ENCODE results near the gene ENAH.
"Not testable (repeated sequence)": the region's sequence is repeated elsewhere in the genome, so short reads cannot be mapped to it uniquely, and the experiment has no call there.

Gene ENAH

DNA sequence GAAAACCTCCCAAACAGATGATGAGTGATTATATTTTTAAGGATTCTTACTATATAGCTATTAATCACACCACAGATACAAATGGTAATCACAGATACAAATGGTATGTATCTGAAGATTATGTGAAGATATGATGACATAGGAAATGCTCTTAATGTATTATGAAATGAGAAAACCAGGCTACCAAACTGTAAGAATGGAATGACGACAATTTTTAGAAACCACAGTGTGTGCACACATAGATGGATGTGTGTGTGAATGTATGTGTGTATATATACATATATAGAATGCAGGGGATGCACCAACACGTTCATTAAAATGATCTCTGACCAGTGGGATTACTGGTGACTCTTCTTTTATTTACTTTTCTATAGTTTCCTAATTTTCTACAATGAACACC lies 21.5 kb upstream of the ENAH start:
- no peak for DNase-seq

DNA sequence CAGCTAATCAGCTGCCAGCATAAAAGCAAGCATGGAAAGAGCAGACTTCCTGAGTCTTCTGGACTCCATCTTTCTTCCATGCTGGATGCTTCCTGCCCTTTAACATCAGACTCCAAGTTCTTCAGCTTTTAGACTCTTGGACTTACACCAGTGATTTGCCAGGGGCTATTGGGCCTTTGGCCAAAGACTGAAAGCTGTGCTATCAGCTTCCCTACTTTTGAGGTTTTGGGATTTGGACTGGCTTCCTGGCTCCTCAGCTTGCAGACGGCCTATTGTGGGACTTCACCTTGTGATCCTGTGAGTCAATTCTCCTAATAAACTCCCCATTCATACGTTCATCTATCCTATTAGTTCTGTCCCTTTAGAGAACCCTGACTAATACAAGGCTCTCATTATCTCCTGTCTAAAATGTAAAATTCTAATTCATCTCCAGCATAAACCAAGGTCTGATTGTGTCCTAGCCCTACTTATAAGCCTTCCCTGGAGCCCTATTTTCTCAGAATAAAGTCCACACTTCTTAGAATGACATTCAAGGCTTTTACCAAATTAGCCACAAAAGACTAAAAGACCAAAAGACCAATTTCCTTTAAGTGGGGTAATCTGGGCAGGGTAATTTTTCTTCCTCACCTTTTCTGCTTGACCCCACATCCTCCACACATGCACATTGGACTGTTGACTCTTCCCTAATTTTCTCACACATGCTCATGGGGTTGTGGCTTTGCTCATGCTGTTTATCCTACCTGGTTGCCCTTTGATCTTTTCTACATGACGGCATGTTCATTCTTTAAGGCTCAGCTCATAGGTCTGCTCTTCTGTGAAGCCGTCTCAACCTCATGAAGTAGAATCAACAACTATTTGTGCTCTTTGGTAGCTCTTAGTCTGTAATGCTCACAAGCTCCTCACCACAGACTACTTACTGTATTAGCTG lies 18.1 kb upstream of the ENAH start:
- DNase-seq, result no peak

DNA sequence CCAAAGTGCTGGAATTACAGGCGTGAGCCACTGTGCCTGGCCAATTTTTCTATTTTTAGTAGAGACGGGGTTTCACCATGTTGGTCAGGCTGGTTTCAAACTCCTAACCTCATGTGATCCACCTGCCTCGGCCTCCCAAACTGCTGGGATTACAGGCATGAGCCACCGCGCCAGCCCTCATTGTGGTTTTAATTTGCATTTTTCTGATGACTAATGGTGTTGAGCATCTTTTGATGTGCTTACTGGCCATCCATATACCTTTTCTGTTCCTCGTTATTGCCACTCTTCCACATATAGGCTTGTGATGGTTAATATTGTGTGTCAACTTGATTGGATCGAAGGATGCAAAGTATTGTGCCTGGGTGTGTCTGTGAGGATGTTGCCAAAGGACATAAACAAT lies 17.4 kb upstream of the ENAH start:
- no peak for DNase-seq

DNA sequence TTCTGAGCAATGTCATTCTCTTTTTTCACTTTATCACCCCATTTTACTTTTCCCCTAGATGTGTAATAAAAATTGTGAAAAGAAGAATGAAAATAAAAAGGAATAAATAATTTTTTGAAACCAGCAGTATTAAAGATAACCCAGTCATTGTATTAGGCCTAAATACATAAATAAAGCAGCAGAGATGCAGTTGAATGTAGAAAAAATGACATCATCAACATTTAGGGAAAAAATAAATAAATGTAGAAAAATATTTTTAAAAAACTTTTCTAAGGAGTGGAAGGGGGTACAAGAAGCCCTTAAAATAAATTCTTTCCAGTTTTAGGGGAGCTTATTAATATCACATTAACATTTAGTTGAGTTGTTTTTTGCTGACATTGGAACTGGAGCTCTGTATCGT lies 15.3 kb upstream of the ENAH start:
- no peak for DNase-seq

DNA sequence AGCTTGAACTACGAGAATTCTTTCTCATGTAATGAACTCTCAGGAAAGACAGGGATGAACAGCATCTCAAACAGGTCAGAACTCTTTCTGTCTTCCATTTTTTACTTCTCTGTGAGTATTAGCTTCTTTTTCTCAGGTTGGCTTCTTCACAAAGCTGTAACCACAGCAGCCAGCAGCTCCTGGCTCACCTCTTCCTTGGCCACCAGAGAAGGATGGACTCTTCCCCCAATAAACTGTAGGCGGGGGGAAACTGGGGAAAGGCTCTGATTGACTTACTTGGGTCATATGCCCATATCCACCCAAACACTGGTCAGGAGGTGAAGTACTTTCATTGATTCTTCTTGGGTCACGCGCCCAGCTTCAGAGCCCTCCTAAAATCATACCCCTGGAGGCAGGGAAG lies 14.4 kb upstream of the ENAH start:
- DNase-seq, result no peak

DNA sequence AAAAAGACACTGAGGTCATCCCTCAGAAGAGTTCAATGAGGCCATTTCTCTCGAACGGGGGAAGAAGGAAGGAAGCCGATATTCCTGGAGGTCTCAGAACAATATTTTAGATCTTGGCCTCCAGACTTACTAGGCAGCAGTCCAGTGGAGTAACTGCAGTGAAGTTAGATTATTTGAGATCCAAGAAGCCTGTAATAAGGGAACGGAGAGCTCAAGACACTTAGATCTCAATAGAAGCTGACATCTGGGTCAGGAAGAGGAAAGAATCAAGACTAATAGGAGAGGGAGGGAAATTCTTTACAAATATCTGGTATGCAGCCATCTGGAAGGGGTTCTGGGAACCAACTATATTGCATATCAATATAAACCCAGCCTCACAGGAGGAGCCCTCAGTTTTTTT lies 13.6 kb upstream of the ENAH start:
- no peak for DNase-seq

DNA sequence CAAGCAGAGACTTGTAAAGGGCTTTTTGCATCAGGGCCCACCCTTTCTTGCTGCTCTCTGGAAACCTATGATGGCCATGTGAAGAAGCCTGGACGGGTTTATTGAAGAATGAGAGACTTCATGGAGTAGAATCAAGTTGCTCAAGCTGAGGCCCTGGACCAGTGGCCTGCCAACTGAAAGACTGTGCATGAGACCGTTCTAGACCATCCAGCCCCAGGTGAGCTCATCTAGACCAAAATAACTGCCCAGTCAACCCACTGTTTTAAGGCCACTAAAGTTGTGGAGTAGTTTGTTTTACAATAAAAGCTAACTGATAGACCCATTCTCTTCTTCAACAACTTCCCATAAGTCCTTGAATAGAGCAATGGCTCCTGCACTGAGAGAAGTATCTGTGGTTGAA lies 11.8 kb upstream of the ENAH start:
- no peak for DNase-seq

DNA sequence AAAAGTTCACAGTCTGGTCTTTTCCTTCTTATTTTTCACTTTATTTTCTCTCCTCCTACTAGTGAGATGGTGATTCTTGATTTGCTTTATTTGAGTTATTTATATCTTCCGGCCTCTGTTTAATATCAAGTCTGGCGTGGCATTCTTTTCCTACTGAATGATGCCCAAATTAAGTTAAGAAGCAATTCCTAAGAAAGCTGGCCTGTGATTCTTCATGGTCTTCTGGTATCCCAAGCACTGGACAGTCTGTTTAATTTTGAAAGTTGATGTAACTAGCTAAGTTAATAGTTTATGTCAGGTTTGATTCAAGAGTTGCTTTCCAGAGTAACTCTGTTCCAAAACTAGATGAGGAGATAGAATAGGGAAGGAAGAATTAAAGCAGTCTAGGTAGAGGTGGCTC lies 9.2 kb upstream of the ENAH start:
- DNase-seq, result no peak

DNA sequence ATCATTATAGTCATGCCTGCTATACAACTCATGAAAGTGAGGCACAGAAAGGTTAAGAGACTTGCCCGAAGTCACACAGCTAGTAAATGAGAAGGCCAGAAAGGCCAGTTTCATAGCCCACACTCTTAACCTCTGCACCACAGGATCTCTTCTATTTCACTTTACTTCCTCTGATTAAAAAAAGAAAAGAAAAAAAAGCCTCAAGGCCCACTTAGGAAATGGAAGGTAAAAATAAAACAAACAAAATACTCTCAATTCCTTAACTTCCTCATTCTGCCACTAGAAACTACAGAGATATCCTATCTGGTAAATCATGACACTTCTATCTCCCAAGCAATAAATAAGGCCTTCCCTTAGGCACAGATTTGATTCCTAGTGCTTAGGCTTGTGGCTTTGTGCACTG lies 7.6 kb upstream of the ENAH start:
- DNase-seq, result no peak

DNA sequence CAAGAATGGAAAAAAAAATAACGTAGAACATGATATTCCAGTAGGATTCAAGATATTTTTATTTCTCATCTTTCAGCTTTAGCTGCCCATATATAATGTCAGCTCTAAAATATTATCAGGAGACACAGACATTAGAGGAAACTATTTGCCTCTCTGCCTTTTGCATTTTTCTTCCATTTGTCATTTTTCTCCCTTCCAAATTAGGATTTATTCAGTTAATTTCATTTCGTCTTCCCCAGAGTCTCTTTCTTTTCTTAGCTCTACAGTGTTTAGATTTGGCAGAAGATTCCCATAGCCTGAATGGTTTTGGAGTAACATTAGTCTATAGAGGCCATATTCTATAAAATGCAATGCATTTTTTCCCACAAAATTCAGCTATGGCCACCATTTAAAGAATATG lies 5.1 kb upstream of the ENAH start:
- no peak for DNase-seq

DNA sequence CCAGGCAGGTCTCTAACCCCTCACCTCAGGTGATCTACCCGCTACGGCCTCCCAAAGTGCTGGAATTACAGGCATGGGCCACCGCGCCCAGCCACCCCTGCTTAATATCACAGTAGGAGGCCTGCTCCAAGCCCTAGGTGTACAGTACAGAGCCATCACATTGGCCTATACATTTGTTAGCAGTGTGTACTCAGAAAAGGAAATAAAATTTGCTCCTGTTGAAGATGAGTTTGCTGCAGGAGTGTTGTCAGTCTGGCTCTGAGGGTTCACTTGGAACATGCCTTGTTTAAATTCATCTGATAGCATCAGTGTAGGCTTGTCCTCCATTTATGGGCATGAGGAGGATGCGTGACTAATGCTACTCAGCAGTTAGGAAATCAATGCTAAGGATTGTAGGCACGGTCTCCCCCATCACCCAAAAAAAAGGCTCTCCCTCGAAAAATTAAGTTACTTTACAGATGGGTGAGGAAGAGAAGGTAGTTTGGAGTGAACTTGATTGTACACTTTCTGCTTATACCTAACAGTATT lies 4.6 kb upstream of the ENAH start:
- DNase-seq, result no peak

DNA sequence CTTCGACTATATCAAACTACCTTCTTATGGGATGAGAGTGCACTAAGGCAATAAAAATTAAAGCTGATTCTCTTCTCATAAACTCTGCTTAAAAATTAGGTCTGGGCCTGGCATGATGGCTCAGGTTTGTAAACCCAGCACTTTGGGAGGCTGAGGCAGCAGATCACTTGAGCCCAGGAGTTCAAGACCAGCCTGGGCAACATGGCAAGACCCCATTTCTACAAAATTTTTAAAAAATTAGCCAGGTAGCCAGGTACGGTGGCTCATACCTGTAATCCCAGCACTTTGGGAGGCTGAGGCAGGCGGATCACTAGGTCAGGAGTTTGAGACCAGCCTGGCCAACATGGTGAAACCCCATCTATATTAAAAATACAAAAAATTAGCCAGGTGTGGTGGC lies 3.3 kb upstream of the ENAH start:
- DNase-seq, result not testable (repeated sequence)

DNA sequence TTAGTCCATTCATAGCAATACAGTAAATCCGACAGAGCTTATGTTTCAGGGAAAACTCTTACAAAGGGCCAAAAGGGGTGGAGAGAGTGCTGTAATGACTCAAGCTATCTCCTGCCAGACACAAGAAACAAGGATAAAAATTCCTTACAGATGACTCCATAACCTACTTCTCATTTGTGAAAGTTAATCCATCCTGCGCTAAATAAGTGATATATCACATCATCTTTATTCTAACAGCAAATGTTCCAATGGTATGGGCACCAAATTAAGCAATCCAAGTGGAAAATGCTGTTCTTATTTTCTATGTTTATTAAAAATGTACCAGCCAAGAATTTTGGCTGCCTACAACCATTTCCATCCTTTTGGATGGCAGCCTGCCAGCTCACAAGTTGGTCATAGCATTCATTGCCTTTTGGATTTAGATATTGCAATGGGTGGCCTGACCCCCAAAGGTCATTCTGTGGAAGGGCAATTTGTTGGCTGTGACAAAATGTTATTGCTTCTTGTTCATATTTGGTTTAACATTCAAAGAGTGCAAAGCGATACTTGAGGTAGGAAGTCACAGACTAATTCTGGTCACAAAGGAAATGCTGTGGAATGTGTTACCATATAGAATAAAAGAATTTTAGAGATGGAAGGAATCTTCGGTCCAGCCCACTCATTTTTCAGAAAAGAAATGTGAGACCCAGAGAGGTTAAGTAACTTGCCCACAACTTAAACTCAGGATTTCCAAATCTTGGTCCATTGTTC lies 2.8 kb upstream of the ENAH start:
- peak in 1 of 2 donors; percentile 10 for DNase-seq

DNA sequence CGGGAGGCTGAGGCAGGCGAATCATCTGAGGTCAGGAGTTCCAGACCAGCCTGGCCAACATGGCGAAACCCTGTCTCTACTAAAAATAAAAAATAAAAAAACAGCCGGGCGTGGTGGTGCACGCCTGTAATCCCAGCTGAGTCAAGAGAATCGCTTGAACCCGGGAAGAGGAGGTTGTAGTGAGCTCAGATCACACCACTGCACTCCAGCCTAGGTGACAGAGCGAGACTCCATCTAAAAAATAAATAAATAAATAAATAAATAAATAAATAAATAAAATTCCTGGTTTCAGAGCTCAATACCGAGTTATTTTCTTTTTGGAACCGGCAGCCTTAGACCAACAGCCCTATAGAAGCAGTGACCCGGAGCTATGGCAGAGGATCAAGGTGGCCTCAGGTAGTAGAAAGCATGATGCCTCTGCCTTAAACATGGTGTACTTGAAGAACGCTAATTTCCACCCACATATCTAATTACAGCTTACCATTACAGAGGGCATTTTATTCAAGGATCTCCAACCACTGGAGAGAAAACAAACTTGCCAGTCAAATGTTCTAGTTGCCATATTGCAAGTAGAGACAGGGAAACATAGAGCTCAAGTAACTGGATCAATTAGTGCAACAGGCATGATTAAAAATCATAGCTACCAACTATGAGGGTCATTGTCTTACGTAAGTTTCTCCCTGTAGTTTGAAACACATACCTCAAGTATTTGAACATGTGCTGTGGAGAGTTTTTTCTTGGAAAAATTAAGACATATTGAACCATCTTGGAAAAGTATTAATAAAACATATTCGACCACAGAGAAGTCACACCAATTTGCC lies 2.0 kb upstream of the ENAH start:
- no peak for DNase-seq

DNA sequence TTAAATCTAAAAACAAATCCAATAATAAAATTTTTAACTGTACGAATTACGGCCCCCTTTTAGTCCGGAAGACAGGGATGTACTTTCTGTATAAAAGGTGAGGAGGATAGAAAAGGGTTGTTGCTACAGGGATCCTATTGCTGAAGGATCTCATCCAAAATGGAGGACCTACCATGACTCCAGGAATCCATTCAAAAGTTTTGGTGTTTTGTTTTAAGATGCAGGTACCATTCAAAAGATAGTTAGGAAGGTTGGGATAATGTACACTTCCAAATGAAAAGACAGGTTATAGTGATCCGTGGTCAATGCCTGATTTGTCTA lies 1.3 kb upstream of the ENAH start:
- DNase-seq, result no peak

DNA sequence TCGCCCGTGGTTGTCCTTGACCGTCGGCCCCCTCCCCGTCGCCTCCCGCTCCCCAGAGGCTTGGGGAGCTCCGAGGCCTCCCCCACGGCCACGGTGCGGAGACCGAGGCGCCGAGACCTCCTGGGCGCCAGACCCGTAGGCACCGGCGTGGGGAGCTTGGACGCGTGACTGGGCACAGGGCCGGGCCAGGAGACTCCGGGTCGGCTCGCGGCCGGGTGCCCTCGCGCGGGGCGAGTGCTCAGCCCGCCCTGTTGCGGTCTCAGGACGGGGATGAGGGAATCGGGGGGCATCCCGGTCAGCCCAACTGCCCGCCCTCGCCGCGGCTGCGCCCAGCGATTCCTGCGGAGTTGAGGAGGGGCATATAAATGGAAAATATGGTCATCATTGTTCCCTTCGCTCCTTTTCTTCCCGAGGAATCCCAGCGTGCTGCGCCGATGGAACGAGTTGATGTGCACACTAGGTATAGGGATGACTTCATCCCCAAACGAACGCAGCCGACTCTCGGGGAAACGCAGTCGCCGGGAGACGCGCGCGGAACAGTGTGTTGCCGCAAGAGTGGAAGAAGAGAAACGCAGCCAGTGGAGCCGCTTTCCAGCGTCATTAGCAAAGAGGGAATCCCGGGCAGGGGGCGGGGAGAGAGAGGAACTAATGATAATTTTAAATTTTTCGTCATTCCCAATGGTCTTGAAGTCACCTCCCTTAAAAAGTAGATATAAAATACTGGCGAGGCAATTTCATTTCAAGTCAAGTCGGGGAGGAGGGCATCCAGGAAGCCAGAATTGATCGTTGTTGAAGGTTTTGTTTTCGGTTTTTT lies 747 bp upstream of the ENAH start:
- peak; percentile 5 to 17 for DNase-seq

DNA sequence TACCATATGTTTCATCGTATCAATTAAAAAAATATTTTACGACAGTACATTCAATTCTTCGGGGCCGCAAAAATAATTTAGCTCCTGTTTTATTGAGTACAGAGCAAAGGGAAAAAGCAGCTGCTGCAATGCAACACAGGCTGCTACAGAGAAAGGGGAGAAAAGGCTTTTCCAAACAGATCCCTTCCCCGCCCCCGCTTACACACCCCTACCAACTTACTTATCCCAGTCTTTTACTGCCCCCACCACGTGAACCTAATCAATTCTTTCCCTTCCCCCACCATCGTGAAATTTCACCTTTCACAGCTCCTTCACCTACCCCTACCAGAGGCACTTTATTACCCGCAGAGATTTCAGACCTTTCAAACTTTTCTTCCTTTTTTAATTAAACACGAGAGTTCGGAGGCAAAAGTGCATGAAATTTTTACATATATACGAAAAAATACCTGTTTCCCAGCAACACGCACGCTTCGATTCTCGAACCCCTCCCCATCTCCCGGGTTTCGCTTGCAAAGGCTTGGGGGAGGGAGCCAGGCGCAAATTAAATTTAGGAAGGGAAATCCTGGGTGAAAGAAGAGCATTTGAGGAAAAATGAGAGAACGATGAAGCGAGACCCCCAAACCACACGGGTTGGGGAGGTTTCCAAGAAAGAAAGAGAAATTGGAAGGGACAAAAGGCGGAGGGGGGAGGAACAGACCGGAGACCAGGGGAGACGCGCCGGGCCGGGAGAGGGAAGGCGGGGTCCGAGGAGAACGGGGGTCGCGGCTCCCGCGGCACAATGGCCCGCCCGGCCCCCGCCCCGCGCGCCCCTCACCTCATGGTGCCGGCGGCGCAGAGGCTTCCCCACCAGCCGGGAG lies 823 bp downstream of the ENAH start:
- DNase-seq, result no peak

DNA sequence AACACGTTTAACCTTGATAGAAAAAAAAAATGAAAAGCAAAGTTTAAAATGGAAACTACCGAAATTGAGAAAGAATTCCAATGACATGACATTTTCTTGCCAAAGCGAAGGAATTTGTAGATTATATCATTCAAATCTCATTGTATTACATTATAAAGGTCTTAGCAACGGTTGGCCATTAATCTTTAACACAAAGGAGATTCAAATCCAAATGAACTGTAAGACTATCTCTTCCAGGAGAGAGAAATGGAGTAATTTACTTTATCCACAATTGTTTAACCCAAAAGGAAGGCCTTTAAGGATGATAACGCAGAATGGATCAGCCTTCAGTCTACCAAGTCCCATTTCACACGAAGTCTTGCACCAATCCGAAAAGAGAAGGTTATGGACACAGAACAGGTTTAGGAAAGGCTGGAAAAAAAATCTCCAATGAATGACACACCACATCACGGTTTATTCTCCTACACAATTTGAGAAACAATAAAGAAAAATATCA lies 1.5 kb downstream of the ENAH start:
- DNase-seq, result no peak

DNA sequence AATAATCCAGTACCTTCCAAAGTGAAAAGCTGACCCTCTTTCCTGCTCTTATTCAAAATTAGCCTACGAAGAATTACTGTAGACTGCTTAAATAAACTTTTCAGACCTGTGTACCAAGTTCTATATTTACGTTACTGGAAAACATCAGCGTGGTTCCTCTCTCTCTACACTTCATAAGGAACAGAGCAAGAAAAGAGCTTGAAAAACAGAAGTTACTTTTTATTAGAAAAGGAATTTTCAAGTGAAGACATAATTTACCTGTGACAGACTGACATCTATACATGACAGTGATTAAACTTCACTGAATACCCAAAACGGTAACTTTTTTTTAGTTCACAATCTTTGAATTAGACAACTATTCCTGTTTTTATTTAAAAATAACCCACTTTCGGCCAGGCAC lies 2.7 kb downstream of the ENAH start:
- DNase-seq, result no peak

DNA sequence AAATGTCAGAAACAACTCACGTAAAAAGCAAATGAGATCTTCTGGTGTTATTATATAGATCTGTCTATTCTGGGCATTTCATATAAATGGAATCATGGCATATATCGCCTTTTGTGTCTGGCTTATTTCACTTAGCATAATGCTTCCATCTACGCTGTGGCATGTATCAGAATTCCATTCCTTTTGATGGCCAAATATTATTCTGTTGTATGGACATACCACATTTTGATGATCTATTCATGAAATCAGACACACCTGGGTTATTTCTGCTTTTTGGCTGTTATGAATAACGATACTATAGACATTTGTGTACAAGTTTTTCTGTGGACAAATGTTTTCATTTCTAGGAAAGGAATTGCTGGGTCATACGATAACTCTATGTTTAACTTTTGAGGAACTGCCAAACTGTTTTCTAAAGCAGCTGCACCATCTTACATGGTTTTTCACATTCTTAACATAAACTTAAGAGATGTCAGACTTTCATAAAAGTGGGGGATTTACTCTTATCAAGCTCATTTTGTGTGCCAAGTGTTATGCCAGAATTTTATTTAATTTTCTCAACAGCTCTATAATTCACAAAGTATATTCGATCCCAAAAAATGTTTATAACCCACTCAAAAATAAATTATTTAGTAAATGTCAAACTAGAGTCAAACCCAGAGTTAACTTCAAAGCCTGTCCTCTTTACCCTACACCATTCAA lies 7.6 kb downstream of the ENAH start:
- DNase-seq, result no peak

DNA sequence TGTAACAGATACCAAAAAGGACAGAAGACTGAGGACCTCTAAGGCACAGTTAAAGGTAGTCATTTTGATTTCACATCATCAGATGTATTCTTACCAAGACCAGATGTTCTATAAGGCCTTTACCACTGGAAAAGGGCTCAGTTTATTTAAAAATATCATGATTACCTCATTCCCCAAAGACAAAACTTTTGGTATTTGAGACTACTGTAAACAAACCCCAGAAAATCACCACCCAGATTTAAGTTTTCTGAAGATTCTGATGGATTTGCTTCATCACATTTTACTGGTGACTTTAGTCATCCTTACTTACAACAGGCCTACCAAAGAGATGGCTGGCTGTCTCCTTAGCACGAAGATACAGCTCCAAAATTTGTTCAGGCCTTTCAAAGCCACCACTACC lies 8.3 kb downstream of the ENAH start:
- no peak for DNase-seq

All from CD4-positive, alpha-beta T cell treated with Interleukin-1 beta for 1 hour (primary cell).